ENCODE data around the gene ALKBH2. TPM values are rescaled to one million over a fixed set of nuclear protein-coding genes. Genes with fewer than 3 reads are reported as not detected.
A peak's percentile ranks its signal among the peaks of the same experiment; 100 is the strongest.

The ALKBH2 gene
- total RNA-seq, 3 donors from 2014 or later, result 5.8 to 10.1 (median 7.5) TPM

DNA sequence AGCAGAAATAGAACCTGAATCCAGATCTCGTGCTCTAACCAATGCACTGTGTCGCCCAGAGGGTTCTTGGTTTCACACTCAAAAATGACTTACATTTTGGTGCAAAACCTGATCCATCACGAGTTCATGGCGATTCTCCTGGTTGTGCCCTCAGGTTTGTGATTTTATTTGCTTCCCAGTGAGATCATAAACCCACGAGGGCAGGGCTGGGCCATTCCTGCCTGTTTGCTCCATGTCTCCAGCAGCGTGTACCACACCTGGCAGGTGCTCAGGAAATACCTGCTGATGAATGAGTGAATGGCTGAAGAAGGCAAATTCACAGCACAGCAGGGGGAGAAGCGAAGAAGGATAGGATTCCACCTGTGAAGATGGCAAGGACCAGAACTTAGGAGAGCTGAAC, 32.5 kb upstream of the ALKBH2 start:
- peak; percentile 91 for ATAC-seq
- Histone ChIP-seq H3K9me3 (no peaks in the 10 kb centered on the region), H3K36me3 (ENCODE audit: low read depth) (no peaks in the 10 kb centered on the region), H3K4me1 (ENCODE audit: low read depth) (no peaks in the 10 kb centered on the region), H3K4me3 (no peak overlapping the region)
- TF ChIP-seq, protein P1, sequence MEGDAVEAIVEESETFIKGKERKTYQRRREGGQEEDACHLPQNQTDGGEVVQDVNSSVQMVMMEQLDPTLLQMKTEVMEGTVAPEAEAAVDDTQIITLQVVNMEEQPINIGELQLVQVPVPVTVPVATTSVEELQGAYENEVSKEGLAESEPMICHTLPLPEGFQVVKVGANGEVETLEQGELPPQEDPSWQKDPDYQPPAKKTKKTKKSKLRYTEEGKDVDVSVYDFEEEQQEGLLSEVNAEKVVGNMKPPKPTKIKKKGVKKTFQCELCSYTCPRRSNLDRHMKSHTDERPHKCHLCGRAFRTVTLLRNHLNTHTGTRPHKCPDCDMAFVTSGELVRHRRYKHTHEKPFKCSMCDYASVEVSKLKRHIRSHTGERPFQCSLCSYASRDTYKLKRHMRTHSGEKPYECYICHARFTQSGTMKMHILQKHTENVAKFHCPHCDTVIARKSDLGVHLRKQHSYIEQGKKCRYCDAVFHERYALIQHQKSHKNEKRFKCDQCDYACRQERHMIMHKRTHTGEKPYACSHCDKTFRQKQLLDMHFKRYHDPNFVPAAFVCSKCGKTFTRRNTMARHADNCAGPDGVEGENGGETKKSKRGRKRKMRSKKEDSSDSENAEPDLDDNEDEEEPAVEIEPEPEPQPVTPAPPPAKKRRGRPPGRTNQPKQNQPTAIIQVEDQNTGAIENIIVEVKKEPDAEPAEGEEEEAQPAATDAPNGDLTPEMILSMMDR (IDR thresholded peaks at IDR 0.05), result no peak
- DNase-seq, result peak in 2 of 3 donors; percentile 56 to 58
- intact Hi-C loops (cut with DNase I, micrococcal nuclease), result no loop called here

DNA sequence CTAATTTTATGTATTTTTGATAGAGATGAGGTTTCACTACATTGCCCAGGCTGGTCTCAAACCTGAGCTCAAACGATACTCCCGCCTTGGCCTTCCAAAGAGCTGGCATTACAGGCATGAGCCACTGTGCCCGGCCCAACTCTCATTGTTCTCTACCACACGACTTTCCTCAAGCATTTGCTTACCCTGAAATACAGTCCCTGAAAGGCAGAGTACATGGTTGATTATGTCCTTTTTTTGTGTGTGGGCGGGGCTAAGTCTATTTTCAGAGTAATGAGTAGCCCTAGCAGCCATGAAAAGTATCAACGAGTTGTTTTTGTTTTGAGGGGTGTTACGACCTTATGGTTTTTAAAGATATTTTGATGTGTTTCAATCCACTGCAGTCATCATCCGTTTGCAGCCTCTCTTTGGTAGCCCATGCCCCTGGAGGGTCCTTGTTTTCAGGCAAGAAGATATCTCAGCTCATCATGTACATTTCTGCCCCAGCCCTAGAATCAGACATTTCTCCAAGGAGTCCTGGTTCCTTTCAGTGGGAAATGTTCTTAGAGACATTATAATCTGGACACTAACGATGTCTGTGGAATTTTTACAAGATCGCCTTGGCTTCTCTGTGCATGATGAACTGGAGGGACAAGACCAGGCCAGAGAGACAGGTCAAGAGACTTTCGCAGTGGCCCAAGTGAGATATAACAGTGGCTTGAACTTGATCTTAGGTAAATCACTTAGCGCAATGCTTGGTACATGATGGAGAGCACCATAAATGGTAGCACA, 31.8 kb upstream of the ALKBH2 start:
- no peak overlapping the region for H3K4me3 ChIP-seq
- no peaks in the 10 kb centered on the region for H3K4me1 ChIP-seq (ENCODE audit: low read depth)
- DNase-seq (no peak), ATAC-seq (no peak)
- intact Hi-C loops (cut with DNase I, micrococcal nuclease), result no loop called here
- no peaks in the 10 kb centered on the region for H3K9me3 ChIP-seq
- TF ChIP-seq, protein P1 (IDR thresholded peaks at IDR 0.05), result no peak
- H3K36me3 ChIP-seq (ENCODE audit: low read depth), result no peaks in the 10 kb centered on the region

DNA sequence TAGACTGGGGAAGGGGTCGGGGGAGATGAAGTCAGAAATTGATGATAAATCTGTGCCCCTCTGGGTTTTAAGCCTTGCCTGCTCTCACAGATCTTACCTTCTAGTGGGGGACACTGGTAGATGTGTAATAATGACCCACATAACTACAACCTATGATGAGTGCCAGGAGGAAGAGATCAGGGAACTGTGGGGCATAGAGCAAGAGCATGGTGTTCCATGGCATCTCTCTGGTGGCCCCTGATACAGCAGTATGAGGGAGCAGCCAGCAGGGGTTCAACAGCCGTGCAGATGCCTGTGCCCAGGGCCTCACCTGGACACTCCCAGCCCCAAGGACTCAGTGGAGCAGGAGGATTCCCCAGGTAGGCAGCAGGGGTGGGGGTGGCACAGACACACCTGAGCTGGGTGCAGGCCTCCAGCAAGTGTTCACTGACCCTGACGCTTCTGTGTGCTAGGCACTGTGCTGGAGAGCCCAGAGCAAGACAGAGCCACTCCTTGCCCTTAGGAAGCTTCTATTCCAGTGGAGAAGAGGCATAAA, 28.1 kb upstream of the ALKBH2 start:
- intact Hi-C loops (cut with DNase I, micrococcal nuclease), result no loop called here
- no peak for ATAC-seq
- H3K4me3 ChIP-seq, result no peak overlapping the region
- DNase-seq, result no peak
- H3K36me3 ChIP-seq (ENCODE audit: low read depth), result no peaks in the 10 kb centered on the region
- no peaks in the 10 kb centered on the region for H3K9me3 ChIP-seq
- TF ChIP-seq, protein P1 (IDR thresholded peaks at IDR 0.05), result no peak
- peaks cover 3% of the 10 kb centered on the region for H3K4me1 ChIP-seq (ENCODE audit: low read depth)

DNA sequence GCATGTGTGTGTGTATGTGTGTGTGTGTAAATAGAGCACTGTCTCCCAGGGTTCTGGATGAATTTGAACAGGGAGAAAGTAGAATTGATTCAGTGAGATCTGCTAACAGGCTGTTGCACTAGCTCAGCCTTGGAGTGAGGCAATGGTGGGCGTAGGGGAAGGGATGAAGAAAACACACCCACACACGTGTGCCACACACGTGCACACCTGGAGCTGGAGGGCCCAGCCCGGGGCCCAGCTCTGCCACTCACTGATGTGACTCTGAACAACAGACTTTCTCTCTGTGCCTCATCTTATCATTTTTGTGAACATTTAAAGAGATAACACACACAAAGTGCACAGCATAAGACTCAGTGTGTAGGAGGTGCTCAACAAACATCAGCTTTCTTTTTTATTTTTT, 27.3 kb upstream of the ALKBH2 start:
- Histone ChIP-seq H3K36me3 (ENCODE audit: low read depth) (no peaks in the 10 kb centered on the region), H3K4me3 (no peak overlapping the region), H3K9me3 (no peaks in the 10 kb centered on the region), H3K4me1 (ENCODE audit: low read depth) (peaks cover 10% of the 10 kb centered on the region)
- no peak for DNase-seq
- ATAC-seq, result no peak
- TF ChIP-seq, protein P1 (IDR thresholded peaks at IDR 0.05), result no peak
- intact Hi-C loops (cut with DNase I, micrococcal nuclease), result no loop called here

DNA sequence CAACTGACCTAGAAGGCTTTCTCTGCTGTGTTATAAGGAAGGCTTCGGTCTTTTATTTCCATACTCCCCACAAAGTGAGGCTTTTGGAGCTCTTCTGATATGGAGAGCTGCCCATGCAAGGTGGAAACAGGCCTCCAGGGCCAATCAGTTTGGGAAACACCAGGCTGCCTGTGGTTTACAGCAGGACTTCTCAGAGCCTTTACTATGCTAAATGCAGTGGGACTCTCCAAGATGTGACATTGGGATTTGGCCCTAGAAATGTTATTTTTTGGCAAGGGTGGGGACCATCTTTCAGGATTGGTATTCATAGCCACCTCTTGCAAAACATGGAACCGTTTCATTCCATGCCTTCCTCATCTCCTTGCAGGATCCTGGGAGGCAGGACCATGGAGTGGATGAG, 26.8 kb upstream of the ALKBH2 start:
- TF ChIP-seq, protein P1 (IDR thresholded peaks at IDR 0.05), result no peak
- no peak for ATAC-seq
- no peak overlapping the region for H3K4me3 ChIP-seq
- no peaks in the 10 kb centered on the region for H3K9me3 ChIP-seq
- H3K36me3 ChIP-seq (ENCODE audit: low read depth), result no peaks in the 10 kb centered on the region
- no peak for DNase-seq
- peaks cover 14% of the 10 kb centered on the region for H3K4me1 ChIP-seq (ENCODE audit: low read depth)
- intact Hi-C loops (cut with DNase I, micrococcal nuclease), result no loop called here
